NCI-H1436 treated with DMSO at 0.1 percent for 48 hours (cell line): ENCODE data around the gene TRIM8.
"Not testable (repeated sequence)": the region's sequence is repeated elsewhere in the genome, so short reads cannot be mapped to it uniquely, and the experiment has no call there.

Source experiments
- DNase-seq: peaks from one replicate; lab custom pipeline; 2025; lab: John Stamatoyannopoulos, UW

Gene TRIM8

DNA sequence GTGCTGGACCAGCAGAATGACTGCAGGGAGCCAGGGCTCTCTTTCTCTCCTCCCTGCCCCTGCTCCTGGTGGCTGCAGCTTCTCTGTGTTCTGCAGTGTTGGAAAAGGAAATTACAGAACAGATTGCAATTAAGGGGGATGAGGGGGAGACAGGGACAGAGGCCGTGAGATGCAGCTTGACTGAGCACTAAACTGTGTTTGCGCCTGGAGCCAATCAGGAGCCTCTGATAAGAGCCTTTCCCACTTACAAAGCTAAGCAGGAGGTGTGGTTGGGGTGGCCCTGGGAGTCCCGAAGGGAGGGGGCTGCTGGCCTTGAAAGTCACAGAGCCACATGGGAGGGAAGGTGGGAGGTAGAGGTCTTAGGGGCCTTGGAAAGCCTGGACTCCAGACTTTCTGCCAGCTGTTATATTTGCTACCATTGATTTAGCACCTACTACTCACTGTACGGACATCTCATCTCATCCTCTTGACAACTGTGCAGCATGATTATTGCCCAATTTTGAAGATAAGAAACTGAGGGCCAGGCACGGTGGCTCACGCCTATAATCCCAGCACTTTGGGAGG, 26.7 kb downstream of the TRIM8 start:
- DNase-seq: no peak

GRCh38 chr10:102673236-102673818, 29.0 kb downstream of the TRIM8 start:
- DNase-seq: no peak

DNA sequence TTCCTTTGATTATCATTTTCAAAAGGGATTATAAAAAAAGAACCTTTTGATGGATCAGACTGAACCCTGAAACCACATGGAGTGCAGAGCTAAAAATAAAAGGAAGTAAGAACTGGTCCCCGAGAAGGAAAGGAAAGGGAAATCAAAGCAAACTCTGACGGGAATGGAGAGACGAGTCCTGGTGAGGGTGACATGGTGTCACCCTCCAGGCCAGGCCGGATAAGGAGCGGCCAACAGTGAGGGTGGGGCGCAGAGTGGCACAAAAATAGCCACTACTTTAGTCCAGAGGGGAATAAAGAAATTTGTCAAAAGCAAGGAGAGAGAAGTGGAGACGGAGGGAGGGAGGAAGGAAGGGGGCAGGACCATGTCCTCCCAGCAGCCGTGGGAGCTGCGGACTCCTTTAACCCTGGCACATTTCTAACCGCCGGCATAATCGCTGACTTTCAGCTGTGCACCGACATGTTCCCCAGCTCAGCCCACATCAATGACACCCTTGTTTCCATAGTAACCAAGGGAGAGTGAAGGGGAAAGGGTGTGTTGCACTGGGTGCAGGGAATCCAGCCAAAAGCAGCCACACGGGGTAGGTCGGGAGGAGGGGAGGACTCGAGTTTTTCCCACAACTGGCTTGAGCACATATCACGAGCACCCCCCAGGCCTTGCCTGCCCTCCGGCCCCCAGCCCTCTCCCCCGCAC, 29.7 kb downstream of the TRIM8 start:
- no peak for DNase-seq

- no peak for DNase-seq
Observed at GRCh38 chr10:102674566-102674965, 30.3 kb downstream of the TRIM8 start.

DNA sequence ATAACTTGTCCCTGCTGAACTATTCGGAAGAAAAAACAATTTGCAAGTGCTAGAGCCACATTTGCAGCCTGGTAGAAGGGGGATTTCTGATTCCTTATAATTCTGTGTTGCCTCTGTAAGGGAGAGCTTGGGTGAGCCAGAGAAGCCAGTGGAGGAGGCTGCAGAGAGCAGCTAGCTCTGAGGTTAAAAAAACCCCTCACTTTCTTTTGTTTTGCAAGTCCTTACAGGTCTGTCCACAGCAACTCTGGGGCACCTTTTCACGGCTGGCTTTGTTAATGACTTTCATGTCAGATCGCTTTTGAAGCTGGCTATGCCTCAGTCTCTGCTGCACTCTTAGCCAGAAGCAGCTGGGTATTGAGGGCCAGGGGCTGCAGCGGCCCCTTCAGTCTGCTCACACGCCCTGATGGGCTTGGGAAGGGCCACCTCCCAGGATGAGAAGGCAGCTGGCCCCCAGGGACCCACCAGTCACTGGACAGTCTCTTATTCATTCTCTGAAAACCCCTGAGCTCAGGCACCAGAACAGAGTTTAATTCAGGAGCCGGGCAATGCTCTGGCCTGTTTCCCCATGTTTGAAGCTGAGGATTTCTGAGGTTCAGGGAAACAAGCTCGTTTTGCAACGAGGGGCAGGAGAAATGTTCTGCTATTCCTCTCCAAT, 30.9 kb downstream of the TRIM8 start:
- no peak for DNase-seq

DNA sequence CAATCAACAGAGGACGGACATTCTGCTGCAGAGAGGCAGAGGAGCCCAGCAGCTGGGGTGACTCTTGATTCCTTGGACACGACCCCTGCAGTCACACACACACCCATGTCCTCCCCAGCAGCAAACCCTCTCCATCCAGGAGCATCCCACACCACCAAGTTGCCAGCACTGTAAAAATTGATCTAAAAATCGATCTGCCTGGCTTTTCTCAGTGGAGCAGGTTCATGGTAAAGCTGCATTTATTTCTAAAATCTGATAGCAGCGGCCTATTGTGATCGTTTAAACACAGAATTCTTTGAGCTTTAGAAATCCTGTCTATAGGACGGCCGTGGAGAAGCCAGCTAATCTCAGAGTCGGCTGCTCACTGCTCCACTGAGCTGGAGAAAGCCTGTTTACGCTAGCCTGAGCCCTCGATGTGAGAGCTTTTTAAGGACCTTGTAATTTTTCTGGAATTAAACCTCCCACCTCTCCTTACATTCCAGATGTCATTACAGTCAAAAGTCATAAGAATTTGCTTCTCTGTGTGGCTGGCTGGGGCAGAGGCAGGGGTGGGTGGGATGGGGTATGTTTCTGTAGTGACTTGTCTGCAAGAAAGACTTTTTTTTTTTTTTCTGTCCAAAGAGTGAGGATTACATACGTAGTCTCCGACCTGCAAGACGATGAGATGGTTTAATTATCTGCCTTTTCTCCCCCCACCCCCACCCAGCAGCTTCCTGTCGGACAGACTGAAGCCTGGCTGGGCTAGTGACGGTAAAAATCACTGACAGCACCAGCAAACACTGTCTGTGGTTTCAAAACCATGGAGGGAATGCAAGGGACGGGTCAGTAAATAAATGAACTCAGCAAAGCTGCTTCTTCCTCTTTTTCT, 31.6 kb downstream of the TRIM8 start:
- no peak for DNase-seq

DNA sequence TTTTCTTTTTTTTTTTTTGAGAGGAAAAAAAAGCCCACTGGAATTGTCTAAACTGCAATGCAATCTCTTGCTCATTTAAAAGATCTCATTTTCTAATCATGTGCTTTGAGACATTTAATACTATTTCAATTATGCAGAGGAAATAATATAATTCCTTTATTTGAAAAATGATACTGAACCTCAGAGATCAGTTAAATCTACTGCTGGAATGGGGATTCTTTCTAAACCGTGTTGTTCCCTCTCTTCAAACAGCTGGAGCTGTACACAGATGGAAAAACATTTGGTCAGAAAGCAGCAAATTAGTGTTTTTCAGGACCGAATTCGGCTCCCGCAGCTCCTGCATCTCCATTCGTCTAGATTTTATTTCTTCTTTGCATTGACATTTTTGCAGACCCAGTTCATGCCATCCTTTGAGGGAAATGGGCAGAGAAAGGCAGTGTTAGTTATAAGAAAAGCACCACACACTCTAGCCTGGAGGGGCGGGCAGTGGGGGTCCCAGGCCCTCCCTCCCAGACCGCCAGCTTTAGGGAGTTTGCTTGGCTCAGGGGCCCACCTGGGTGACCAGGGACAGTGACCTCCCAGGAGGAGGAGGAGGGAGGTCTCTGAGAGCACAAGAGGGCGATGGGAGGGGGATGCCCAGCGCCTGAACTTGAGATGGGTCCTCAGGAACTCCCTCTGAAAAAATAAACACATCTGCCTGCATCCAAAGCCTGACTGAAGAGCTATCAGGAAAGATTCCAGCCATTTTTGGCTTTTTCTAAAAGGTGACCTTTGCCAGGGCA, 32.4 kb downstream of the TRIM8 start:
- no peak for DNase-seq

DNA sequence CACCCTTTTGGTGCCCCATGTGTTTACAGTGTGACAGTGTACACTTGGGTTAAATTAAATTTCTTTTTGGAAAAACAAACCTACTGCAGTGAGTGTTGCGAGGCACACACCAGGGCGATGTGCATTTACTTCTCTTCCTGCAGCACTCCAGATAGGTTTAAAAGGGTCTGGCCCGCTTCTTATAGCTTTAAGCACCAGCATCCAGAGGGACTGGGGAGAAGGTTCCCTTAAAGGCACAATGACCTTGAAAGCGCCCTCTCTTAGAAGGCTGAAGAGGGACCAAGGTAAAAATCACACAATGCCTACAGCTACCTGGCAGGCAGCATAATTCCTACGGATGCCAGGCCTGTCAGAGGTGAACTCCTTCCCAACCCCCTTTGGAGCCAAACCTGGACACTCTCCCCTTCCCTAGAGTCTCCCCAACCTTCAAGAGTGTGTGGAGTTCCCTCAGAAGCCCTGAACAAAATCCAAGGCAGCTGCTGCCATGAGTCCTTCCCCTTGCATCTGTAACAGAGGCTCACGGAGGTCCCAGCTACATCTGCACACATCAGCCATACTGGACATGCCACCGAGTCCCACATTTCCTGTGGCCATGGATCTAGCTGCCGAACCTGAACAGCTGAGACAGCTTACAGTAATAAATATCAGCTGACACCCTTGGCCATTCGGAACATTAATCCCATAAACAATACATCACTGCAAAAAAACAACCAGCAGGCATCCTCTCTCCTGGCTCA, 33.2 kb downstream of the TRIM8 start:
- no peak for DNase-seq

DNA sequence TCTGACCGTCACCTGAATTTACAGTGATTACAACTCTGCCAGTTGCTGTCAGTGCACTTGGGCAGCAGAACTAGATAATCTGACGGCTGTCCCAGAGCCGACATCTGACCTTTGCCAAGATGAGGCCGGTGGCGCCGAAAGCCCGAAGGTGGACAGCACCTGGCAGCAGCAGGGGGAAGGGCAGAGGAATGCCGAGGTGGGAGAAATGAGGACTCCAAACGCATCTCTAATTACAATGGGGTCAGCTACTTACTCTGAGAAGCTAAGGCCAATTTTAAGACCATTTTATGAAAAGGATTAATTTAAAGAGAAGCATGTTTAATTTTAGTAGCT, 33.8 kb downstream of the TRIM8 start:
- DNase-seq: no peak

- DNase-seq: no peak
Observed at GRCh38 chr10:102678842-102679289, 34.6 kb downstream of the TRIM8 start.

- no peak for DNase-seq
Observed at GRCh38 chr10:102679596-102679995, 35.3 kb downstream of the TRIM8 start.

- DNase-seq: no peak
Observed at GRCh38 chr10:102681696-102682095, 37.4 kb downstream of the TRIM8 start.

DNA sequence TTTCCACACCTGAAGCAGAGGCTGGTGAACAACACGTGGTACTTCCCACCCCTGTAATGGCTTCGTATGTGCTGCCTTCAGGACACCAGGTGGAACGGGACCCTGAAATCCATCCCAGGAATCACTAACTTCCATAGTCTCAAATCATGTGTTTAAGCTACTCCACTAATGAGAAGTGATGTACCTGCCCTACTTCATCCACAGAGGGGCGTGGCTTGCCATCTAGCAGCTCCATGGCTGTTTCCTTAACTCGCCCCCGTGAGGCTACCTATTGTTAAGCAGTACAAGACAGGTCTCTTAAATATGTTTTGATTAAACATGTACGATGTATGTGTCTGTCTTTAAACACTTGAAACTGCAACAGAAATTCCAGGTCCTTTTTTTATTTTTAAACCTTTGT, 38.1 kb downstream of the TRIM8 start:
- no peak for DNase-seq

DNA sequence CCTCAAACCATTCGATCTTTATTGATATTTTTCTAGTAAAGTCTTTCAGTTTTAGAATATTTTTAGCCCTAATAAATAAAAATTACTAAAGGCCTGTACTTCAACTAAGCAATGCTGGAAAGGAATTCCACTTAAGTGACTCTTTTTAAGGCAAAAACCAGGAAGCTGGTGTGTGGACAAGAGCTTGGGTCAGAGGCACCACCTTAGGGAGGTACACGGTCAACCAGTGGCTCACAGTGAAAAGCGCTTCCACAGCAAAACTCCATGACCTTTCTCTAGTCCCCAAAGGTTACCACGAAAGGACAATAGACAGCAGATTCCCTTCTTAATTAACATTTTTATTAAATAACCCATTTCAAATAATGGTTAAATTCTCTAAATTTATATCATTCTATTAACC, 38.7 kb downstream of the TRIM8 start:
- DNase-seq: no peak

DNA sequence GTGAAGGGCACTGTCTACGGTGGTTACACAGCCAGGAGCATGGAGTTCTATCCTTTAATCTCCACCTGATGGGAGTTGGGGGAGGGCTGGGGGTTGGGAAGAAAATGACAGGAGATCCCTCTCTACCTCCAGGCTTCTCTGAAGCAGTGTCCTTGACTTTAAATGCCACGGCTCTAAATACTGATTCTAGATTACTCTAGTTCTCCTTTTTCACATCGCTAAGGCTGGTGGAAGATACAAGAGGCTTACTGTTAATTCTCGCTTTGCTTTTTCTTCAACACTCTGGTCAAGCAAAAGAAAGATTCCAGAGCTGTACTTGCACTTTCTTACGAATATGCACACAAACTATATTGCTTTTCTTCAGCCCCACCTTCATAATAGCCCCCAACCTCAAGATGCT, 39.5 kb downstream of the TRIM8 start:
- DNase-seq: no peak

GRCh38 chr10:102691285-102692066, 47.2 kb downstream of the TRIM8 start:
- peak; percentile 26 for DNase-seq

GRCh38 chr10:102695401-102695800, 51.1 kb downstream of the TRIM8 start:
- DNase-seq: not testable (repeated sequence)

GRCh38 chr10:102696736-102697135, 52.5 kb downstream of the TRIM8 start:
- DNase-seq: no peak

- no peak for DNase-seq
Observed at GRCh38 chr10:102698894-102699293, 54.6 kb downstream of the TRIM8 start.

GRCh38 chr10:102701272-102701671, 57.0 kb downstream of the TRIM8 start:
- DNase-seq: no peak
